ENCODE data around the gene KDM3B.

DNA sequence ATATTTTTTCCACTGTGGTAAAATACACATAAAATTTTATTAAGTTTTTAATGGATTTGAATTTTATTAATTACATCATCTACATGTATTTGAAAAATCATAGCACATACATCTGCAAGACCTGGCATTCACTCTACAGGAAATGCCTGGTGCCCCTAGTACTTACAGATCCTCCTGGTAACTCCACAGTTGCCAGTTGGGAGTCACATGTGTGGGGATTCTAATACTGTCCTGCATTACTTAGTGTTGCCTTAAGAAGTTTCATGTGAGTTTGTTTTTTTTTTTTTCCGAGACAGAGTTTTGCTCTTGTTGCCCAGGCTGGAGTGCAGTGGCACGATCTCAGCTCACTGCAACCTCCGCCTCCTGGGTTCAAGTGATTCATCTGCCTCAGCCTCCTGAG lies 18.1 kb downstream of the KDM3B start:
- TF ChIP-seq, protein P1, sequence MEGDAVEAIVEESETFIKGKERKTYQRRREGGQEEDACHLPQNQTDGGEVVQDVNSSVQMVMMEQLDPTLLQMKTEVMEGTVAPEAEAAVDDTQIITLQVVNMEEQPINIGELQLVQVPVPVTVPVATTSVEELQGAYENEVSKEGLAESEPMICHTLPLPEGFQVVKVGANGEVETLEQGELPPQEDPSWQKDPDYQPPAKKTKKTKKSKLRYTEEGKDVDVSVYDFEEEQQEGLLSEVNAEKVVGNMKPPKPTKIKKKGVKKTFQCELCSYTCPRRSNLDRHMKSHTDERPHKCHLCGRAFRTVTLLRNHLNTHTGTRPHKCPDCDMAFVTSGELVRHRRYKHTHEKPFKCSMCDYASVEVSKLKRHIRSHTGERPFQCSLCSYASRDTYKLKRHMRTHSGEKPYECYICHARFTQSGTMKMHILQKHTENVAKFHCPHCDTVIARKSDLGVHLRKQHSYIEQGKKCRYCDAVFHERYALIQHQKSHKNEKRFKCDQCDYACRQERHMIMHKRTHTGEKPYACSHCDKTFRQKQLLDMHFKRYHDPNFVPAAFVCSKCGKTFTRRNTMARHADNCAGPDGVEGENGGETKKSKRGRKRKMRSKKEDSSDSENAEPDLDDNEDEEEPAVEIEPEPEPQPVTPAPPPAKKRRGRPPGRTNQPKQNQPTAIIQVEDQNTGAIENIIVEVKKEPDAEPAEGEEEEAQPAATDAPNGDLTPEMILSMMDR (IDR thresholded peaks at IDR 0.05; ENCODE audit: low read depth, low read length, poor library complexity, severe bottlenecking) = no peak
- no peak for TF ChIP-seq EZH2phosphoT487 (IDR thresholded peaks at IDR 0.05; ENCODE audit: borderline replicate concordance, low read length)
